HCT116 (cell line): Measurements from ENCODE around the gene PRKAG1. TPM values are rescaled to one million over a fixed set of nuclear protein-coding genes. Genes with fewer than 3 reads are reported as not detected.

ENCODE experiments used
- ATAC-seq: fragments of 200-7000 bp; cut with Tn5 transposase; 2 replicates; pipeline ENCODE4 v1.9.1; 2020; ENCODE audit warnings: mild to moderate bottlenecking, moderate library complexity
- BruUV-seq: library from RNA; stranded (reverse); fragments of 400-500 nt; replicated peaks from 2 replicates; lab custom pipeline; 2021; lab: Mats Ljungman, UMichigan
- CTCF ChIA-PET: fragments of 300-600 bp; sonication (Branson Sonifier 250); formaldehyde crosslinking; loops from one replicate; lab custom pipeline; 2021; ENCODE audit warnings: antibody characterized with exemption; lab: Charles Lee
- POLR2A ChIA-PET: fragments of 300-600, 350-600 bp; sonication (Branson Sonifier 250); formaldehyde crosslinking; loops from one replicate; lab custom pipeline; 2021; ENCODE audit warnings: antibody characterized with exemption; lab: Charles Lee
- RAD21 ChIA-PET, 2 experiments: fragments of 300-600 bp; sonication (Branson Sonifier 250); formaldehyde crosslinking; loops; one replicate each; lab custom pipeline; 2023; ENCODE audit warnings: low total read pairs in 2 of 2; ENCODE audit not compliant: uncharacterized antibody in 2 of 2, unreplicated experiment in 2 of 2, low non-redundant PET in 1 of 2; lab: Charles Lee
- DNase-seq: peaks from one replicate; pipeline ENCODE4 v3.0.0-alpha.2; 2010; ENCODE audit warnings: low read depth, low spot score
- H2AFZ ChIP-seq: fragments of 200-600 bp; shearing (Covaris generic), sonication (generic); 2 replicates; pipeline ENCODE4 v1.6.1; 2017; ENCODE audit warnings: low read depth, mixed run types, mixed read lengths, antibody characterized with exemption, low read length; ENCODE audit not compliant: poor library complexity, severe bottlenecking
- H3K27ac ChIP-seq: 2 replicates; pipeline ENCODE4 v1.5.1; 2012; ENCODE audit warnings: low read depth, low read length
- H3K27me3 ChIP-seq: fragments of 200-600 bp; sonication (generic); 2 replicates; pipeline ENCODE4 v1.6.1; 2016; ENCODE audit warnings: mixed run types, low read length, mixed read lengths; ENCODE audit not compliant: insufficient read depth
- H3K36me3 ChIP-seq, 2 experiments: fragments of 200-500 bp in 1 of 2; fragments of 200-600 bp in 1 of 2; sonication (Bioruptor generic) in 1 of 2; sonication (generic) in 1 of 2; 2 replicates each; pipeline versions ENCODE4 v1.5.1 to v1.6.1; 2014 to 2016; ENCODE audit warnings: low read length in 2 of 2, inconsistent platforms in 1 of 2, mixed read lengths in 1 of 2, mixed run types in 1 of 2; ENCODE audit not compliant: insufficient read depth in 2 of 2, control insufficient read depth in 1 of 2
- H3K4me1 ChIP-seq, 2 experiments: fragments of 200-600 bp in 1 of 2; sonication (generic) in 1 of 2; 2 replicates each; pipeline versions ENCODE4 v1.5.1 to v1.6.1; 2012 to 2017; ENCODE audit warnings: low read length in 2 of 2, inconsistent platforms in 1 of 2, mild to moderate bottlenecking in 1 of 2, mixed read lengths in 1 of 2, mixed run types in 1 of 2, moderate library complexity in 1 of 2; ENCODE audit not compliant: insufficient read depth in 2 of 2, control insufficient read depth in 1 of 2
- H3K4me2 ChIP-seq: fragments of 200-600 bp; sonication (generic); 2 replicates; pipeline ENCODE4 v1.6.1; 2017; ENCODE audit warnings: mixed run types, low read length, mixed read lengths
- H3K4me3 ChIP-seq, 2 experiments: fragments of 200-600 bp in 1 of 2; sonication (generic) in 1 of 2; replicated peaks in 1 of 2; 2 replicates each; pipeline ENCODE4 v1.5.1; 2011 to 2016; ENCODE audit warnings: low read length in 2 of 2, control low read depth in 1 of 2, low read depth in 1 of 2, mild to moderate bottlenecking in 1 of 2, mixed read lengths in 1 of 2, mixed run types in 1 of 2
- H3K79me2 ChIP-seq: fragments of 200-600 bp; sonication (generic); 2 replicates; pipeline ENCODE4 v1.6.1; 2017; ENCODE audit warnings: mild to moderate bottlenecking, mixed run types, low read length, moderate library complexity, mixed read lengths; ENCODE audit not compliant: insufficient read depth
- H3K9ac ChIP-seq: fragments of 200-600 bp; sonication (generic); 2 replicates; pipeline ENCODE4 v1.6.1; 2016; ENCODE audit warnings: low read length, mixed read lengths
- H3K9me2 ChIP-seq: fragments of 200-600 bp; sonication (generic), shearing (Covaris generic); 2 replicates; pipeline ENCODE4 v1.6.1; 2017; ENCODE audit warnings: mixed run types, mild to moderate bottlenecking, moderate library complexity; ENCODE audit not compliant: insufficient read depth
- H3K9me3 ChIP-seq, 2 experiments: fragments of 200-500 bp in 1 of 2; fragments of 200-600 bp in 1 of 2; sonication (Bioruptor generic) in 1 of 2; sonication (generic) in 1 of 2; 2 replicates each; pipeline ENCODE4 v1.6.1; 2014 to 2017; ENCODE audit warnings: low read length in 2 of 2, mixed read lengths in 2 of 2, inconsistent platforms in 1 of 2, low read depth in 1 of 2, mild to moderate bottlenecking in 1 of 2, mixed run types in 1 of 2, moderate library complexity in 1 of 2; ENCODE audit not compliant: control insufficient read depth in 1 of 2, insufficient read depth in 1 of 2
- H4K20me1 ChIP-seq: fragments of 200-600 bp; sonication (generic), shearing (Covaris generic); 2 replicates; pipeline ENCODE4 v1.6.1; 2017; ENCODE audit warnings: mixed run types, mild to moderate bottlenecking, moderate library complexity; ENCODE audit not compliant: insufficient read depth
- ATF3 ChIP-seq: IDR thresholded peaks from 2 replicates; pipeline ENCODE4 v1.6.1; 2012
- CEBPB ChIP-seq: IDR thresholded peaks from 2 replicates; pipeline ENCODE4 v1.6.1; 2012; ENCODE audit warnings: low read depth
- EGR1 ChIP-seq: IDR thresholded peaks from 2 replicates; pipeline ENCODE4 v1.6.1; 2012; ENCODE audit warnings: low read depth
- EZH2 ChIP-seq: fragments of 200-600 bp; sonication (generic); IDR thresholded peaks from 2 replicates; pipeline ENCODE4 v1.6.1; 2017; ENCODE audit warnings: antibody characterized with exemption, mixed run types
- EZH2phosphoT487 ChIP-seq: fragments of 200-600 bp; IDR thresholded peaks from 2 replicates; pipeline ENCODE4 v1.6.1; 2018; ENCODE audit warnings: antibody characterized with exemption, borderline replicate concordance
- FOSL1 ChIP-seq: IDR thresholded peaks from 2 replicates; pipeline ENCODE4 v1.6.1; 2012; ENCODE audit warnings: low read depth
- POLR2A ChIP-seq: IDR thresholded peaks from 2 replicates; pipeline ENCODE4 v1.7.0; 2011; ENCODE audit warnings: borderline replicate concordance; ENCODE audit not compliant: insufficient read depth, insufficient read length; ENCODE audit errors: extremely low read depth
- POLR2AphosphoS5 ChIP-seq: IDR thresholded peaks from 2 replicates; pipeline ENCODE4 v1.6.1; 2011; ENCODE audit warnings: mild to moderate bottlenecking, low read depth, low read length, moderate library complexity
- SP1 ChIP-seq: IDR thresholded peaks from 2 replicates; pipeline ENCODE4 v1.6.1; 2012; ENCODE audit warnings: low read depth
- TCF7L2 ChIP-seq: IDR thresholded peaks from 2 replicates; pipeline ENCODE4 v1.7.0; 2011; ENCODE audit warnings: borderline replicate concordance, inconsistent platforms; ENCODE audit not compliant: insufficient read depth, insufficient read length; ENCODE audit errors: extremely low read depth
- ZBTB33 ChIP-seq: IDR thresholded peaks from 2 replicates; pipeline ENCODE4 v1.6.1; 2011; ENCODE audit warnings: mild to moderate bottlenecking, low read length, moderate library complexity; ENCODE audit not compliant: insufficient replicate concordance; ENCODE audit errors: extremely low read depth
- ZNF274 ChIP-seq: fragments of 200-500 bp; sonication (Bioruptor generic); IDR thresholded peaks from 2 replicates; pipeline ENCODE4 v1.6.1; 2014; ENCODE audit warnings: mild to moderate bottlenecking, low read depth, low read length, inconsistent platforms
- intact Hi-C: fragments of 100-400 bp; cut with micrococcal nuclease; formaldehyde crosslinking; loops from 2 replicates; pipeline ENCODE4 v1.10.0; 2022
- total RNA-seq: library from RNA; stranded (reverse); gene quantifications from one replicate; pipeline ENCODE4 v1.2.1, GENCODE V29; 2021; ENCODE audit not compliant: unreplicated experiment

The PRKAG1 gene
- total RNA-seq, 1 experiment from 2014 or later = 64.6 TPM

- POLR2A ChIA-PET = no interaction called here
- Histone ChIP-seq H3K79me2 (peaks cover 14% of the 10 kb centered on the region; the same call in 1 of the 2 replicates), H3K9me3 (no peaks in the 10 kb centered on the region)
- intact Hi-C loops = no loop called here
- TF ChIP-seq TCF7L2 (no peak), ZNF274 (no peak), ZBTB33 (no peak), POLR2A (no peak), EZH2phosphoT487 (no peak), FOSL1 (no peak), POLR2AphosphoS5 (no peak), EZH2 (no peak), EGR1 (no peak), SP1 (no peak), ATF3 (no peak), CEBPB (no peak)
- TF ChIP-seq, all 23 proteins: peak for 0
- Histone ChIP-seq H3K27me3 (no peaks in the 10 kb centered on the region), H3K9ac (no peak overlapping the region), H2AFZ (no peak overlapping the region), H4K20me1 (no peaks in the 10 kb centered on the region), H3K36me3 (peaks cover 47 to 66% of the 10 kb centered on the region in 2 experiments), H3K4me1 (no peaks in the 10 kb centered on the region), H3K4me2 (no peak overlapping the region), H3K27ac (no peak overlapping the region), H3K4me3 (no peak overlapping the region), H3K9me2 (no peaks in the 10 kb centered on the region)
- ChIA-PET CTCF (interaction anchor here (2.5 kb wide), 1 partner anchor 18 kb away, joined by 7 read pairs; no protein-coding TSS in a partner anchor), RAD21 (no interaction called here)
- no TSS peak for BruUV-seq
- DNase-seq = no peak
- ATAC-seq = no peak
Measured at GRCh38 chr12:49026101-49026500, 7.5 kb upstream of the PRKAG1 start.
